GM21367 (cell line): ENCODE results near the gene KRT7.

Source experiments
- ATAC-seq: cut with Tn5 transposase; IDR thresholded peaks from one replicate; pipeline ENCODE4 v1.9.1; 2021; ENCODE audit not compliant: unreplicated experiment

KRT7 gene

GRCh38 chr12:52199294-52199919, 33.6 kb upstream of the KRT7 start:
- ATAC-seq, result no peak

DNA sequence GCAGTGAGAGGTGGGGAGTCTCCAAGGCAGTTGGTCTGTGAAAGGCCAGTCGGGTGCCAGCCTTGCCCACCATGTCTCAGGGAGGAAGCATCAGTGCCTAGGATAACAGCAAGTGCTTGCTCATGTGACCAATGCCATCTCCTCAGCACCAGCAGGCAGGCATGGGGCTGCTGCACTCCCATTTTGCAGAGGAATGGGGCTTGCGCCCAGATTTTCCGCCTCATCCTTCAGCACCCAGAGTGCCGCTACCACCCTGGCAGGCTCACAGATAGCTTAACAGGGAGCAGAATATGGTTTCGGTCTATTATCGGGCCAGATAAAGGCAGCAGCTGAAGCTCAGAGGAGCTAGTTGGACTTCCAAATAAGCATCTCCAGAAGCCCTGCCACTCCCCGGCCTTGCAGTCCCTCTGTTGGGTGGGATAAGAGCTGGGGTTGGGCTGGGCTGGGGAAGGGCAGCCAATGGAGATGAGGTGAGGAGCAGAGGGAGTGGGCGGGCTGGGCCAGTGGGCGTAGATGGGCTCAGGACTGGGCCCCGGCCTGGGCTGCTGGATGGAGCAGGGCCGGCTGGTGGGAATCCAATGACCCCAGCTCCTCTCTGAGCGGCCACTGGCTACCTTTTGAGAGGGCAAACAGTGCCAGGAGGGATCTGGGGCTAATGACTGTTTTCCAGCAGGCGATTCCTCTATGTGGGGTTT, 32.8 kb upstream of the KRT7 start:
- no peak for ATAC-seq

- no peak for ATAC-seq
Observed at GRCh38 chr12:52200781-52201450, 32.1 kb upstream of the KRT7 start.

DNA sequence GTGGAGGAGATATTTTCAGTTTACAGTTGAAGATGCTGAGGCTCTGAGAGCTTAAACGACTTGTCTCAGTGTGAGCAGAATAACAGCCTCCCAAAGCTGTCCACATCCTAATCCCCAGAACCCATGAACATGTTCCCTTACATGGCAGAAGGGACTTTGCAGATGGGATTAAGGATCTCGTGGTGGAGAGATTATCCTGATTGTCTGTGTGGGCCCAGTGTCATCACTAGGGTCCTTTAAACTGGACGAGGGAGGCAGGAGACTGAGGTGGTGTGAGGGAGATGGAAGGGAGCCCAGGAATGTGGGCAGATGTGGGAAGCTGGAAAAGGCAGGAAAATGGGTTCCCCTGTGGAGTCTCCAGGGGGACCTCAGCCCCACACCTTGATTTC, 31.6 kb upstream of the KRT7 start:
- ATAC-seq, result no peak

DNA sequence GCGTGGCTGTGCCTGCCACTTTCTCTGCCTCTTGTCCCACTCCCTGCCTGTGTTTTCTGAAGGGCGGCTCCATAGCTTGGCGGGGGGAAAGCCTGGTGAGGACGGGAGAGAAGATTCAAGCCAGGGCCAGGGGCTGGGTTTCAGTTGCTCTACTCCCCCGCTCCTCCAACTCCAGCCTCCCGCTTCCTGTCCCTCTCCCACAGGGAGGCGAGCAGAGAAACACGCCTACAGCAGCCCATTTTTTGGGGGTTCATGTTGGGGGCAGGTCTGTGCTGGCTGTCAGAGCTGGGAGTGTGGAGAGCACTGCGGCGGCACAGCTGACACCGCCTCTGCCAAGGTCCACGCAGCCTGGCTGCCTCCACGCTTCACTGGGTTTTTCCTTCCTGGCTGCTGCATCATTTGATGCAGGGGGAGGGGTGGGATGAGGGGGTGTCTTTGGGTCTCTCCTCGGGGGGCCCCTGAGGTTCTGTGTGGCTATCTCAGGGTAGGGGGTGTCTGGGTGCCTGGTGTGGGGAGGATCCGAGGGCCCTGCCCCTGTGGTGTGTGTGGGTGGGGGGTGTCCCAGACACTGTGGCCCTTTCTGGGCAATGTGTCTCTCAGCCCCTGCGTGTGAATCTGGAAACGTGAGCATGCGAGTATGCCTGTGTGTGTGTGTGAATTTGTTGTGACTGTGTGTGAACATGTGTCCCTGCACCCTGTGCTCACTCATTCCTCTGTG, 30.5 kb upstream of the KRT7 start:
- no peak for ATAC-seq

DNA sequence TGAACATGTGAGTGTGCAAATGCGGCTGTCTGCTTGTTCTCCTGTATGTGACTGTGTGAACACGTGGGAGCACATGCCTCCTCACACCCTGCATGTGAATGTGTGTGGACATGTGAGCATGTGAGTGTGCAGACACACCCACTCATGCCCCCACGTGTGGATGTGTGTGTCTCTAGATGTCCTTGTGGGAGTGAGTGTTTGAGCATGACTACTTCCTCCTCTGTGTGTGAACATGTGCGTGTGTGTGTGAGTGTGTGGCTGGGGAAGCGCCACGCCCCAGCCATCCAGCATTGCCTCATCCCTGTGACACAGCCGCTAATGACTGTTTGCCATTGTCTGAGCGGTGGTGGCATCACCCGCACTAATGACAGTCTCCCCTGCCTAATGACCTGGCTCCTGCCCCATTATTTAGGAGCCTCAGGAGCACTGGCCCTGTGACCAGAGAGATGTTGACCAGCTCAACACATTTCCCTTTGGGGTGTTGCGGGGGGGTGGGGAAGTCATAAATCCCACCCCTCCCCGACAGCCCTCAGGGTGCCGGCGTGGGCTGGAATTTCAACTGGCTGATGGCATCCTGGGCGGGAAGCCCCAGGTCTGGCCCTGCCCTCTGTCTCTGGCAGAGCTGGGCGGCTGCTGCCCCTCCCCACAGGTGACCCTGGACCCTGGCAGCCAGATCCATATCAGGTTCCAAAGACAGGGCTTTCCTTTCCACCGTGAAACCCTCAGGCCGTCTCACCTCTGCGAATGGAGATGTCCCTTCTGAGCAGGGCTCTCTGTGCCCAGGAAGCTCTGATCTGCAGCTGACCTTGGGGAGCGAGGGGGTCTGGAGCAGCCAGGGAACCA, 29.7 kb upstream of the KRT7 start:
- no peak for ATAC-seq

DNA sequence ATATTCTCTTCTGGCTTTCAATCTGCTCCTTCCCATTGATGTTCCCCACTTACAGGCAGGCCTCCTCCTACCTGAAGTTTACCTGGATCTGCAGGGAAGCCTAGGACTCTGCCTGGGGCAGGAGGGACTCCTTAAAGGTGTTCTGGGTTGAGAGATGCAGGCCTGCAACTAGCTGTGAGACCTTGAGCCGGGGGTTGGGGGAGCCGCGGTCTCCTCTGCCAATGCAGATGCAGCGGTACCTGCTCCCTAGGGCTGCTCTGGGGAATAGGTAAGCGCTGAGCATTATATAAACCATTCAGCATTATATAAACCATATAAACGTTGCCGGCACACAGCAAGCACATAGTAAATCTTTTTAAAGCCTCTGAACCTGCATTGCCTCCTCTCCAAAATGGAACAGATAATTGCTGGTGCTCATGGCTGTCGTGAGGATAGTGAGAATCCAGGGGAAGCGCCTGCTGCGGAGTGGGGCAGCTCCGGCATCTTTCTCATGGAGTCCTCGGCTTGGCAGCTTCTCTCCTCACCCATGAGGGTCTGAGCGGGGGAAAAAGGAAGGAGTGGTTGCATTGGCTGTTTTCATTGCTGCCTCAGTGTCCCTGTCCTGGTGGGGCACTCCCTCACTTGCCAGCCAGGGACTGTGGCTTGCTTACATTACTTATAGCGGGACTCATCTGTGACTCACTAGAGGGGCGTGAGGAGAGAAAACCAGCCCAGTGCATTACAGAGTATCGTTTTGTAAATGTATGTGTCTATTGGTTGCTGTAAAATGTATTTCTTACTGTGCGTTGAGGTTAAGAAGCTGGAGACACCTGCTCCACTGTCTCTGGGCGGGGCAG, 28.7 kb upstream of the KRT7 start:
- ATAC-seq, result no peak

- no peak for ATAC-seq
Observed at GRCh38 chr12:52204931-52205505, 28.0 kb upstream of the KRT7 start.

DNA sequence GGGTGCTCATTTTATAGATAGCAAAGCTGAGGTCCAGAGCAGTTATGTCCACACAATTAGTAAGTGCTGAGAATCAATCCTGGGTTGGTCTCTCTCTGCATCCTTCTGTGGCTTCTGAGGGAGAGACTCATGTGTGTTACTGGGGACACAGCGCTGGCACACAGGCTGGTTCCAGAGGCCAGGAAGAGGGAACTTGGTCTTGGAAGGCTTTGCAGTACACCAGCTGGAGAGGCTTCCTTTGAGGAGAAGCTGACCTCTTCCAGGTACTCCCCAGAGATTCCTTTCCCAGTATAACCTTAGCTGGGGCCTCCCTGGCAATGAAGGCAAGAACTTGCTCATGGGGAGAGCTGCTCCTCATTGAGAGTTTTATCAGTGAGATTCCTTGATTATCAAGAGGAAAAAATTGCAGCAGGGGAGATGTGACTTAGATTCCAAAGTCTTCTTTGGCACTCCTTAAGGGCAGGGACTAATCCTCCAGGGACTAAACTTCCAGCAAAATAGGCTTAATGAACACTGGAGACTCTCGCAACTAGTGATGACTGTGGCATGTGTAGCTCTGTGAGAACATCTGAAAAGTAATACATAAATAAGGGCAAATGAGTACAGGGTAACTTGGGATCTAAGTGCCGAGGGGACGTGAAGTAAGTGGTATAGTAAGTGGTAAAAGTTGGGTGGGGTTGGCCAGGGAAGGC, 27.3 kb upstream of the KRT7 start:
- ATAC-seq, result no peak

DNA sequence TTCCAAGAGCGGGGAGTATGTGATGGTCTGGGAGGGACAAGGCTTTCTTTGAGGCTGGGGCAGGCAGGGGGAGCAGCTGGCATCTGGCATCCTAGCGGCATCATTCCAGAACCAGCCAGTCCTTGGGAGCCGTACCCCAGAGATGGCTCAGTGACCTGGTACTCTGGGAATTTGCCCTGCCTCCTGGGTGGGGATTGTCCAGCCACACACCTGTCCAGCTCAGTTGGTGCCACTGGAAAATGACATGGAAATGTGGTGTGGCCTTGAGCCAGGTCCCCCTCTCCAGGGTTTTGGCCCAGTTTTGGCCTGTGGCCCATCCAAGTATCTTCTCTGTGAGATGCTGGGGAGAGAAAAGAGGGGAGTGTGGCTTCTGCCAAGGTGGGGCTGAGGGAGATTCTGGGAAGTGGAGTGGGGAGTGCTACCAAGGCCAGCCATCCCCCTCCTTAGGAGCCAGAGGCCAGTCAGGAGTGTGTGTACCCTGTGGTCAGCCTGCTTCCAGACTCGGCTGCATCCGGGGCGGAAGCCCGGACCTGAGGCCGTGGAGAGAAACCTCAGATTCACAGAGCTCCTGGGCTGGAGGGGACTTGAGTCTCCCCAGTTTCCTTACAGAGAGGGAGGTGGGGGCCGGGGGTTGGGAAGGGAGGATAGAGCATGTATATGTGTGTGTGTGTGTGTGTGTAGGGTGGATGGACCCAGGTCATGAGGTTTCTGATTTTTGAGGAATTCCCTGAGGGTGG, 26.6 kb upstream of the KRT7 start:
- no peak for ATAC-seq

DNA sequence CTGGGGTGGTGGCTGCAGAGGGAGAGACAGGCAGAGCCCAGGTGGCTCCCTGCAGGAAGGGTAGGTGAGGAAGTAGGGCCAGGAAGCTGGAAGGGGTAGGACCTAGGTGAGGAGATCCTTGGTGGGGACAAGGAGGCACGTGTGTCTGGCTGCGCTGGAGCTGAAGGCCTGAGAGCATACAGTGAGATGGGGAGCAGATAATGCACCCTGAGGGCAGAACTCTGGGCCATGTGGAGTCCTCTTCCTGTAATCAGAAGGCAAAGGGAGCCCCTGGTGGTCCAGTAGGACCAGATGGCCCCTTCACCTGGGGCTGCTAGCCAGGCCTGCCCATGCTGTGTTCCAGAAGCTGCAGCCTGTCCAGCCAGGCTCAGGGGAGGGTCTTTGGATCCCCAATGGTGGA, 25.9 kb upstream of the KRT7 start:
- ATAC-seq, result no peak

DNA sequence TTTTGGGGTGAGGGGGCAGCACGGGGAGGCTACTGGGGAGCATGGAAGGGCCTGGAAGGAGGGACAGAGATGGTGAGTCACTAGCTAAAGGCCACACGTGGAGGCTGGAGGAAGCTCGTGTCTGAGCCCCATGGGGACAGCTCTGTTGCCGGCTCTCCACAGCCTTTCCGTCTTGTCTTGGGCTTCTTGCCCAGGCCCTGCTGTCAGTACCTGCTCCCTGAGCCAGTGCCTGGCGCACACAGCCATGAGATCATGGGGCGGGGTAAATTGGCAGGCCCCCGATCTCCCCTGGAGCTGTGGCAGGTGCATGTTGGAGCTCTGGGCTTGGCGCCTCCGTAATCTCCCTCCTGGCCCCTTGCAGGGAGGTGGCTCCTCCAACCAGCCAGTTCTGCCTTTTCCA, 25.1 kb upstream of the KRT7 start:
- ATAC-seq, result no peak

DNA sequence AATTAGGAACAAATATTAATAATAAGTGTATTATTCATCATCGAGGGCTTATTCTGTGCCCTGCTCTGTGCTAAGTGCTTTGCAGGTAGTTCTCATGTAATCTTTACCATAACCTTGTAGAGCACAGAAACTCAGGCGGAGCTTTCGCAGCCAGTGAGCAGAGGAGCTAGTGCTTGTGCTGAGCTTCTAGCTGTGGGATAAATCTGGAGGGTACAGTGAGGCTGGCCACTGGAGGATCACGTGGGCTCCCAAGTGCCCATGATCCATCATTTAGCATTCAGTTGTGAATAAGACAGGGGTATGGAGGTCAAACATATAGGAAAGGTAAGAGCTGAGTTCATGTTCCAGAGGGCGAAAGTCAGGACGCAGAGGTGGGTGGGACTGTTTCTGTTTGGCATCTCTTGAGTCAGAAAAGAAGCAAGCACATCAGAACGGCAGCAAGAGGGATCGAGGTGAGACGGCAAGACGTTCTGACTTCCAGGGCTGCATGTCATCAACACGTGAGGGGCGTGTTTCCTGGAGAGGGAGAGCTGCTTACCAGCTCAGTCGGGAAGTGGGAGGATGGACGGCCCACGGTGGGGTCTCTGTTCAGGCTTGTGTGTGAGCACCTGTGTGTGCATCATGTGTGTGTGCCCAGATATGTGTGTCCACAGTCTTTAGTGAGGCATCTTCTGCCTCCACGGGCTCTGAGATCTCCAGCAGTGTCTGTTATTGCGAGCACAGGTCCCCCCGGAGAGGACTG, 24.4 kb upstream of the KRT7 start:
- ATAC-seq, result no peak

GRCh38 chr12:52209321-52209720, 23.7 kb upstream of the KRT7 start:
- ATAC-seq, result no peak

DNA sequence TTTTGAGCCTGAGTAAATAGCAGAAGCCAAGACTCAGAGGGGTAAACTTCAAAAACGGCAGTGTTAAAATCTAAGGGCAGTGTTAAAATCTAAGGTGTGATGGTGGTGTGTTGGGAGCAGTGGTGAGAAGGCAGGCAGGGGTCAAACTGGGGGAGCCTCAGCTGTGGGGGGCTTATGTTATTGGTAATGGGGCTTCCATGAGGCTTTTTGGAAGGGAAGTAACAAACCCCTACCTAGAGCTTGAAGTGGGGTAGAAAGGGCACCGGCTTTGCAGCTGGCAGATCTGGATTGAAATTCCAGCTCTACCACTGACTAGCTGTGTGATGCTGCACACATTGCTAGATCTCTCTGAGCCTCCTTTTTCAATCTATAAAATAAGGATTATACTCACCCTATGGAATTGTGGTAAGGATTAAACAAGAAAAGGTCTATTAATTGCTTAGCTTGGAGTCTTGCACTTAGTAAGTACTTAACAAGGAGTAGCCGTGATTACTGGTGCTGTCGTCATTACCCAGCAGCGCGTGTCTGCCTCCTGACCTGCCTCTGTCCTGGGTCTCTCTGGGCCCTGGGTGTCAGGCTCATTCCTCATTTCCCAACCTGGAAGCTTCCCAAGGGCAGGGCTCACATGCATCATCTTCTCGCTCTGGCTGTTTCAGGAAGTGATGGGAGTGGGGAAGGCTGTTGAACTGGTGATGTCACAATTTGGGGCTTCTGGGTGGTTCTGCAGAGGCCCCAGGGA, 22.7 kb upstream of the KRT7 start:
- ATAC-seq, result no peak

- no peak for ATAC-seq
Observed at GRCh38 chr12:52210925-52211650, 22.0 kb upstream of the KRT7 start.
